Type B pancreatic cell (in vitro differentiated cells): ENCODE data around the gene MYO10. TPM values are rescaled to one million over a fixed set of nuclear protein-coding genes. Genes with fewer than 3 reads are reported as not detected.
A peak's percentile ranks its signal among the peaks of the same experiment; 100 is the strongest.

Experiments
- DNase-seq: peaks from one replicate; pipeline ENCODE4 v3.0.0; 2021; ENCODE audit warnings: mixed read lengths; ENCODE audit not compliant: unreplicated experiment; ENCODE audit errors: extremely low spot score
- H3K27ac Mint-ChIP-seq: 2 replicates; pipeline ENCODE4 v1.8.0; 2021; ENCODE audit warnings: mild to moderate bottlenecking, mixed read lengths
- H3K27me3 Mint-ChIP-seq: 2 replicates; pipeline ENCODE4 v1.8.0; 2021; ENCODE audit warnings: mixed read lengths
- H3K36me3 Mint-ChIP-seq: 2 replicates; pipeline ENCODE4 v1.8.0; 2021; ENCODE audit warnings: mixed read lengths
- H3K4me1 Mint-ChIP-seq: one replicate; pipeline ENCODE4 v1.8.0; 2021; ENCODE audit warnings: mixed read lengths; ENCODE audit not compliant: unreplicated experiment
- H3K4me3 Mint-ChIP-seq: 2 replicates; pipeline ENCODE4 v1.8.0; 2021; ENCODE audit warnings: mild to moderate bottlenecking, mixed read lengths
- H3K9me3 Mint-ChIP-seq: 2 replicates; pipeline ENCODE4 v1.8.0; 2021; ENCODE audit warnings: mixed read lengths
- CTCF ChIP-seq: fragments of 200-600 bp; sonication (generic); conservative IDR thresholded peaks from 2 replicates; pipeline ENCODE4 v1.5.0; 2021; ENCODE audit warnings: antibody characterized with exemption, mild to moderate bottlenecking
- total RNA-seq: library from RNA; stranded (reverse); gene quantifications from 2 replicates; pipeline ENCODE4 v1.2.1, GENCODE V29; 2021; ENCODE audit warnings: low replicate concordance

Gene MYO10
- total RNA-seq, 1 donor from 2014 or later = 52.5 TPM

- Mint-ChIP-seq H3K9me3 (no peaks in the 10 kb centered on the region), H3K27ac (peak overlapping the region; percentile 37), H3K4me1 (peaks cover 38% of the 10 kb centered on the region), H3K27me3 (peaks cover 8% of the 10 kb centered on the region), H3K4me3 (peak overlapping the region; percentile 42), H3K36me3 (peaks cover 3% of the 10 kb centered on the region)
- no peak for DNase-seq
- no peak for TF ChIP-seq CTCF
Measured at GRCh38 chr5:16929831-16930230, 6.3 kb downstream of the MYO10 start.

- TF ChIP-seq CTCF = no peak
- DNase-seq = no peak
- H3K4me1 Mint-ChIP-seq = peaks cover 41% of the 10 kb centered on the region
Measured at GRCh38 chr5:16929347-16929746, 6.7 kb downstream of the MYO10 start.

GRCh38 chr5:16927613-16928012 lies 8.5 kb downstream of the MYO10 start:
- DNase-seq = no peak
- Mint-ChIP-seq H3K36me3 (peaks cover 8% of the 10 kb centered on the region), H3K4me3 (no peak overlapping the region), H3K27ac (no peak overlapping the region), H3K27me3 (no peaks in the 10 kb centered on the region), H3K9me3 (peaks cover 8% of the 10 kb centered on the region), H3K4me1 (peaks cover 29% of the 10 kb centered on the region)
- TF ChIP-seq CTCF = no peak

More at GRCh38 chr5:16929347-16929746, 6.7 kb downstream of the MYO10 start:
- Mint-ChIP-seq H3K4me3 (no peak overlapping the region), H3K9me3 (peaks cover 2% of the 10 kb centered on the region), H3K36me3 (peaks cover 5% of the 10 kb centered on the region), H3K27ac (no peak overlapping the region), H3K27me3 (peaks cover 4% of the 10 kb centered on the region)

- Mint-ChIP-seq H3K4me1 (peaks cover 22% of the 10 kb centered on the region), H3K9me3 (peaks cover 13% of the 10 kb centered on the region), H3K27ac (no peak overlapping the region), H3K36me3 (peaks cover 12% of the 10 kb centered on the region), H3K4me3 (no peak overlapping the region), H3K27me3 (no peaks in the 10 kb centered on the region)
- no peak for DNase-seq
- TF ChIP-seq CTCF = no peak
Measured at GRCh38 chr5:16926417-16926816, 9.7 kb downstream of the MYO10 start.

- Mint-ChIP-seq H3K27ac (no peak overlapping the region), H3K36me3 (peaks cover 12% of the 10 kb centered on the region), H3K27me3 (no peaks in the 10 kb centered on the region), H3K4me3 (no peak overlapping the region), H3K4me1 (peaks cover 10% of the 10 kb centered on the region), H3K9me3 (peaks cover 13% of the 10 kb centered on the region)
- TF ChIP-seq CTCF = no peak
- DNase-seq = no peak
Measured at GRCh38 chr5:16924206-16924605, 11.9 kb downstream of the MYO10 start.

- Mint-ChIP-seq H3K4me1 (peaks cover 12% of the 10 kb centered on the region), H3K4me3 (no peak overlapping the region), H3K36me3 (peaks cover 9% of the 10 kb centered on the region), H3K9me3 (peaks cover 13% of the 10 kb centered on the region), H3K27ac (peak overlapping the region; percentile 27), H3K27me3 (no peaks in the 10 kb centered on the region)
- no peak for TF ChIP-seq CTCF
- no peak for DNase-seq
Measured at GRCh38 chr5:16922430-16922829, 13.7 kb downstream of the MYO10 start.
